HG03097 (cell line): Measurements from ENCODE around the gene AGR2.
"Not testable (repeated sequence)": the region's sequence is repeated elsewhere in the genome, so short reads cannot be mapped to it uniquely, and the experiment has no call there.

ENCODE experiments used
- ATAC-seq: cut with Tn5 transposase; IDR thresholded peaks from one replicate; pipeline ENCODE4 v1.9.1; 2021; ENCODE audit not compliant: unreplicated experiment, low FRiP score

The AGR2 gene

DNA sequence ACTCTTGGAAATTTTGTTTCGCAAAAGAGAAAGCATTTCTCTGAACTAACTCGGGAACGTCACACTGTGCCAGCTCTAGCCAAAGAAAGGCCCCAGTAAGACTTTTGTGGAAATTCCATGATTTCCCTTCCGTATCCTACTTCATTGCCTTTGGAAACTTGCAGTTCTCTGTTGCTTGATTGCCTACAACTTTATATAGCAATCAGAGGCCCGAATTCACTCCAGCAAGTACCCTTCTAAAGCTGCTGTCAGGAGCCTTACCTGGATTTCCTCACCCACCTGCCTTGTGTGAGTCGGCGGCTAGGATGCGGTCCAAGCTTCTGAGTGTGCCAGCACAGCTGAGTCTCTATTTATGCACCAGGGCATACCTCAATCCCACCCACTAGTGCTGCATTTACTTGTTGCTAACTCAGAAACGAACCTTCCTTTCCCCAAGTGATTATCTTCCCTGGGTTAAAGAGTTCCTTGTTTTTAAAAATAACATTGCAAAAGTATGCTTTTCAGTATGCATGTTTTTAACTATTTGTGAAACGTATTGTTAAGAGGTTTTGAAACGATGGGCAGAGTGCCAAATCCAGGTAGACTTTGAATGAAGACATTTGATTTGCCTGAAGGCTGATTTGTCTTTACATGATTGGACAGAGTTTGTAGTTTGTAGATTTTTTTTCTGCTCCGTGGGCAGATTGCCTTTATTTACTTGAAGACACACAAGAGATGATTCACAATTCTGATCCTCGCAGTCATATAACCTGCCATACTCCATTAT, at the start of gene AGR2:
TSS of gene AGR2 (minus strand) at position 326 of the 766 bp plus-strand sequence. CDS start 3,203 bp downstream, outside the sequence.
- ATAC-seq = no peak

DNA sequence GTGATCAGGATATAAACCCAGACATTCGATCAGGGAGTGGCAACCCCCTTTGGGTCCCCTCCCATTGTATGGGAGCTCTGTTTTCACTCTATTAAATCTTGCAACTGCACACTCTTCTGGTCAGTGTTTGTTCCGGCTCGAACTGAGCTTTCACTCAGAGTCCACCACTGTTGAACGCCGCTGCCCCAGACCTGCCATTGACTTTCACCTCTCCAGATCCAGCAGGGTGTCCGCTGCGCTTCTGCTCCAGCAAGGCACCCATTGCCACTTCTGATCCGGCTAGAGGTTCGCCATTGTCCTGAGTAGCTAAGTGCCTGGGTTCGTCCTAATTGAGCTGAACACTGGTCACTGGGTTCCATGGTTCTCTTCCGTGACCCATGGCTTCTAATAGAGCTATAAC, 48.4 kb upstream of the AGR2 start:
- ATAC-seq = not testable (repeated sequence)

DNA sequence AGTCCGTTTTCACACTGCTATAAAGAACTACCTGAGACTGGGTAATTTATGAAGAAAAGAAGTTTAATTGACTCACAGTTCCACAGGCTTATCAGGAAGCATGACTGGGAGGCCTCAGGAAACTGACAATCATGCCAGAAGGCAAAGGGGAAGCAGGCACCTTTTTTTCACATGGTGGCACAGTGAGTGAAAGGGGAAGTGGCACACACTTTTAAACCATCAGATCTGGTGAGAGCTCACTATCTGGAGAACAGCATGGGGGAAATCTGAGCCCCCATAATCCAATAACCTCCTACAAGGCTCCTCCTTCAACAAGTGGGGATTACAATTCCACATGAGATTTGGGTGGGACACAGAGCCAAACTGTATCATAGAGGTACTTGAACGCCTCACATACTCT, 47.0 kb upstream of the AGR2 start:
- ATAC-seq = no peak

DNA sequence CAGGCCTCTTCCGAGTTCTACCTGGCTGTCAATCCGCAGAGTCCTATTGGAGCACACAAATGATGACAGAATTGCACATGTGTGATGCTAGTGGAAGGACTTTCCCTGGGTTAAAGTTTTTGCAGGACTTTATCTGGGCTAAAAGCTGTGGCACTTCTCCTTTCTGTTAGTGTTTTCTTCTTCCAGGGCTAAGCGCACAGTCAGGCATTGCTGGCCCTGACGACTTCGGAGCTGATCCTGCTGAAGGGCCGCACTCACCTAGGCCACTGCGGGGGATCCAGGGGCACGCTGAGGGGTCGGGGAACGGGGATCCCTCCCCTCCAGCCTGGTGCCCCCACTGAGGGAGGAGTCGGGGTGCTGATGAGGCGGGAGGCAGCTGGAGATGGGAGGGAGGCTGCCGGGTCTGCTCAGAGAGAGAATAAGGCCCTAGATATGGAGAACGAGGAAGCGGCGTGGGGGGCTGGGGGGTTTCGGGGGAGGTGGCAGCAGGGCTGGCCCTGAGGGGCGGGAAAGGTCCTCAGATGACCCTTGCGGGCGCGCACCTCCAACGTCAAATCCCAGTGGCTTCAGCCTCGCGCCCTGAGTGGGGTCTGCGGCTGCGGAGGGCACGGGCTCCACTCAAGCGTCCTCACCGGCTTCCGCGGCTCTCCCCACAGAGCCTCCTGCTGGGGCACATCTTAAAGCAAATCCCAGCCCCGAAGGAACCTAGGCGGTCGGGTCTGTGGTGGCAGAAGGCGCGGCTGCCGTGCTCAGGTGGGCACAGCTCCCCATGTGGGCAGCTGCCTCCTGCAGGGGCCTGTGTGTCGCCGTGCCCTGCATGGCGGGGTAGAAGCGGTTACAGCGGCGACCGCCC, 46.0 kb upstream of the AGR2 start:
- ATAC-seq = no peak

DNA sequence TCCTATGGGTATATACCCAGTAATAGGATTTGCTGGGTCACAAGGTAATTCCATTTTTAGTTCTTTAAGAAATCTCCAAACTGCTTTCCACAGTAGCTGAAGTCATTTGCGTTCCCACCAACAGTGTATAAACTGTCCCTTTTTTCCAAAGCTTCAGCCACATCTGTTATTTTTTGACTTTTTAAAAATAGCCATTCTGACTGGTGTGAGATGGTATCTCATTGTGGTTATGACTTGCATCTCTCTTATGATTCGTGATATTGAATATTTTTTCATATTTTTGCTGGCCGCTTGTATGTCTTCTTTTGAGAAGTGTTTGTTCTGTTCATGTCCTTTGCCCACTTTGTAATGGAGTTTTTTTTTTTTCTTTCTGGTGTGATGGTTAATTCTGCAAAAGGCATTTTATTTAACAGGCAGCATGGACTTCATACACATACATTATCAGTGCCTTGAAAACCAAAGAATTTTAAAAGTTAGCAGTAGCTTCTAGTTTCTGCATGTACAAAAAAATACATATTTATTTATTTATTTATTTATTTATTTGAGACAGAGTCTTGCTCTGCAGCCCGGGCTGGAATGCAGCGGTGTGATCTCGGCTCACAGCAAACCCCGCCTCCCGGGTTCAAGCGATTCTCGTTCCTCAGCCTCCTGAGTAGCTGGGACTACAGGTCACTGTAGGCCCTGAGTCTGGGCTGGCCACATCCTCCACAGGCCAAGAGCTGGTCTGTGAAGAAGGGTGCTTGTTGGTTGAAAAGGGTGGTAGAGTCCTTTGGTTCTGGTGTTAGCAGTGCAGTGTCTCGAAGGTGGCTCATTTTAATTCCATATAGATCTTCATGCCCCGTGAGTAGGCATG, 44.7 kb upstream of the AGR2 start:
- no peak for ATAC-seq

DNA sequence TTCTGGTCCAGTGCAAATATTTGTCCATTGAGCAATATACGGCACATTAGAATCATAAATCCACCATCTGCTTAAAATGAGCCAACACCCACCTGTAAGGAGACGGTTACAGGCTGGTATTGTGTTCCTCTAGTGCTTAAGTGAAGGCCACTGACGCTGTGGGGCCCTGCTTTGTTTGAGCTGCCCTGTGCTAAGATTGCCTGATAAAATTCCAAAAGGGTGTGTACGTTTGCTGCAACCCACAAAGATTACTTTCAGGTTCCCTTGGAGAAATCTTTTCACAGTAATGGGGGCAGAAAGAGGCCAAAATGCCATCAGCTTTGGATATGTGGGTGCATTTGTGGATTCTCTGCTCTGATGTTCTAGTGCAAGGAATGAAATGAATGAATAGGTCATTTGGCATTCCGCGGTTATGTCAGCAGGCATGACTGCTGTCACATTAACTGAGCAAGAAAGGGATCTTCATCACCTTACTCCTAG, 42.6 kb upstream of the AGR2 start:
- no peak for ATAC-seq

DNA sequence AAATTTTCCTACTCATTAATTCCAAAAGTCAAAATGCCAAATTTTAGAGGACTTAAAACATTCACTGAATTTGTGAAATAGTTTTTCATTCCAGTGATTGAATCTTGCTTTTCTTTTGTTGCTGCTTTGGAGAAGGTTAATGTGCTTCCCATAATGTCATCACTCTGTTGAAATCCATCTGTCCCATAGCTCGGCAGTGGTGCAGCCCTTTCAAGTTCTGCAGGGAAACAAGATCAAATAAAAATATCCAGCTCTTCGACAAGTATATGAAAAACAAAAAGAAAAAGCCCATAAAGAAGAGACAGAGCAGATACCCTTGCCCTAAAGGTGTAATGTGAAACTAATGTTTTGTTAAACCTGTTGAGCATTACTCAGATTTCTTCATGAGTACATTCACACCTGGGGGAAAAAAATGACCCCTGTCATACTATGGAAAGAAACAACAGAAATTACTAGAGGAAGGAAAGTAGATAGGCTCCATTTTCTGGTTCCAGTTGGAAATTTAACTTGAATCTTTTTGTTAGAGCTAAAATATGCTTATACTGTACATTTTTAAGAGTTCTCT, 41.9 kb upstream of the AGR2 start:
- ATAC-seq = no peak

DNA sequence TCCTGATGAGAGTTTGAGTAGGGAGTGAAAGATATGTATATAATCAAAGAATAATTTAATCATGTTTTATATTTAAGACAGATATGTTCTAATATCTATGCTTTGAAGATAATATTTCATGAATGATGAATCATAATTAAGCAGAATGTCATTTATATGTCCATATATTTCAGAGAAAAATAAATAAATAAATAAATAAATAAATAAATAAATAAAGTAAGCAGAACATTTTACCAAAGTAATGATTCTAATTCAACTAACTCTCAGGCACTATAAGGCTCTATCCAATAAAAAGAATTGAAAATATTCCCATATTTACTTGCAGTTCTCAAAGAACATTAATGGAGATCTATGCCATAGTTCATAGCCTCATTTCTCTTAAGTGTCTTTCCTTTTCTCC, 40.9 kb upstream of the AGR2 start:
- no peak for ATAC-seq

DNA sequence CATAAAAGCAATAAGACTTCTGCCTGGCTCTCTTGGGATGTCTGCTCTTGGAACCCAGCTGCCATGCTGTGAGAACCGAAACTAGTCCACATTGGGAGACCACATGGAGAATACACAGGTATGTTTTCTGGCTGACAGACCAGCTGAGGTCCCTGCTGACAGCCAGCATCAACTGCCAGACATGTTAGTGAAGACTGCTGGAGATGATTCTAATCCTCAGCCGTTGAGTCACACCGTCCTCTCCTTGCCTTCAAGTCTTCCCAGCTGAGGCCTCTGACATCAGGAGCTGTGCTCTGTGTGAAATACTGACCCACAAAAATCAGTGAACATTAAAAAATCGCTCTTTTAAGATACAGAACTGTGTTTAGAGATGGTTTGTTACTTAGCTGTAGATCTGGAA, 36.9 kb upstream of the AGR2 start:
- no peak for ATAC-seq

DNA sequence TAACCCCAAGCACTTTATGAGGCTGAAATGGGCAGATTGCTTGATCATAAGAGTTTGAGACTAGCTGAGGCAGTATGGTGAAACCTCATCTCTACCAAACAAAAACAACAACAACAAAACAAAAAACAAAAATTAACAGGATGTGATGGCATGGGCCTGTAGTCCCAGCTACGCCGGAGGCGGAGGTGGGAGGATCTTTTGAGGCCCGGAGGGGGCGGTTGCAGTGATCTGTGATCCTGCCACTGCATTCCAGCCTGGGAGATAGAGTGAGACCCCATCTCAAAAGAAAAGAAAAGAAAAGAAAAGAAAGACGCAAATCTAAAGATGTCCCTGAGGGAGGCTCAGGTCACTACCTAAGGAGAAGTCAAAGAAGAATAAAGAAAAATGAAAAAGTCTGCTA, 35.3 kb upstream of the AGR2 start:
- ATAC-seq = no peak

DNA sequence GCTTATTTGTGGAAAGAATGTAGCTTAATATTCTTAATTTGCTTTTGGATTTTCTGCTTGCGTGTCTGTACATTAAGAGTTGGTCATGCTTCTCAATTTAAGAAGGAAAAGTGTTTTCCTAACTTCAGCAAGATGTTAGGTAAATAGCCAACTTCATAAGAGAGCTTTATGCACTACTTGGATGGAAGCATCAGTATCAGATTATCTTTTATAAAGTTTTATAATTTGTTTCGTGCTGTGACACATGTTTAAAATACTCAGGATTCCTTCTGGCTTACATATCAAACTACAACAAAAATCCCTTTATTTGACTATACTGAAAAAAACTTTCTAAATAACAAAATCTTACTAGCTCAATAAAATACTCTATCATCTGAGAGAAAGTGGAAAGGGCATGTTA, 34.8 kb upstream of the AGR2 start:
- no peak for ATAC-seq

DNA sequence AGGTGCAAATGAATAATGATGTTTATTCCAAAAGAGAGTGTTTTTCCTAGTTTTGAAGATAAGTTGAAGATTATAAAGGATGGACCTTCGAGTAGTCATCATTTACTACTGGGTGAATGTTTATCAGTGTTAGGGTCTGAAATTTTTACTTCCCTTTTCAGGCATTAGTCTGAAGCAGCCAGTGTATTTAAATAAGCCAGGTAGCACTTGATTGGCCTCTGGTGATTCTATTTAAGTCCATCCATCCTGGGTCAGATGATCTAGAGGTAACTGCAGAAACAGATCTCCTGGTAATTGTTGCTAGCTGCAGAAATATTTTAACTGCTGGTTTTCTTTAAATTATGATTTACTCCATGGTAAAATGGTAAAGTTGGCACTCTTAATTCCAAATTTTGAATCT, 34.1 kb upstream of the AGR2 start:
- no peak for ATAC-seq

DNA sequence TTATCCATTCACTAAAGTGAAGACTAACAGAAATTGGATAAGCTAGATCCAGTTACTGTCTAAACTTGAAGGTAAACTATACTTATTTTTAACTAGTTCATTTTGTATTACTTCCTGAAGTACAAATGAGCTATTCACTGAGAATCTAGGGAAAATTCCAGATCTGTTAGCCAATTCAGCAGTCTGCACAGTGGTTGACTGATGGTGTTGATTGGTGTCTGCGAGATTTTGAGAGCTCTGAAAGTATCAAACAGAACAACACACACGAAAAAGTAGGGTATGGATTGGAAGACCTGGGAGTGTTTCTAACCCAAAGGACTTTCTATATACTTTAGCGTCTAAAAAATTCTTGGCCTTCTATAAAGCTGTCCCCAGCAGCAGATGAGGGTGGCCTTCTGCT, 33.6 kb upstream of the AGR2 start:
- ATAC-seq = no peak

DNA sequence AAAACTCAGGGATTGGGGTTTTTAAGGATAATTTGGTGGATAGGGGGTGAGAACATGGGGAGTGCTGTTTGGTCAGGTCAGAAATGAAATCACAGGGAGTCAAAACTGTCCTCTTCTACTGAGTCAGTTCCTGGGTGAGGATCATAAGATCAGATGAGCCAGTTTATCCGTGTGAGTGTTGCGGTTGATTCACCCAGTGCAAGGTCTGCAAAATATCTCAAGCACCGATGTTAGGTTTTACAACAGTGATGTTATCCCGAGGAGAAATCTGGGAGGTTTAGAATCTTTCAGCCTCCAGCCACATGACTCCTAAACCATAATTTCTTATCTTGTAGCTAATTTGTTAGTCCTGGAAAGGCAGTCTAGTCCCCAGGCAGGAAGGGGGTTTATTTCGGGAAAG, 31.7 kb upstream of the AGR2 start:
- no peak for ATAC-seq

DNA sequence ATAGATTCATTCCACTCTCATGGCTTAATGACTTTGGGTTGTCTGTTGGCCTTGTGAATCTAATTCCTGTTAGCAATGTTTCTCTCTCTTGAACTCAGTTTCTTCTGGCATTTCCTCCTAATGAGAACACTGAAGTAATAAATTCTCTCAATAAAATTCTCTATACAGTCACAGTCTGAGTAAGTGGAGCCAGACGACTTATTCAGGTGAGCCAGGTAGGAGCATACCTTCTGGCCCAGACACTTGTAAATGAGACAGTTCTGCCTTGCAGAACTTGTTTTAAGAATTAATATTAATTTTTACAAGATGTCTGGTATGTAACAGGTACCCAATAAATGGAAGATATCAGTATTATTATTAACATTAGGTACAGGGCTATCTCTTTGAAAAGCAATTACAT, 28.6 kb upstream of the AGR2 start:
- no peak for ATAC-seq

DNA sequence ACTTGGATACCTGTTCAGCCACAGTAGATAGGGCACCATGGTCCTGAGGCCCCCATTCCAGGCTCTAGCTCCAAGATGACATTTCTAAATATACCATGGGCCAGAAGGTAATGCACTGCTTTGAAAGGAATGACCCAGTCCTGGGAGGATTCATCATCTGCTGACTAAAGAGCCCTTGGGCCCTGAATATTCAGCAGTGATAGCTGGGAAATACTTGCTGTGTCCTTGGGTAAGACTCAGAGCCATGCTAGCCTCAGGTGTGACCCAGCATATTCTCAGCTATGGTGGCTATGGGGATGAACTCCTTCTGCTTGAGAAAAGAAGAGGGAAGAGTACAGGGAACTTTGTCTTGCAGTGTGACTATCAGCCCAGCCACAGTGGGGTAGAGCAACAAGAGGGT, 21.3 kb upstream of the AGR2 start:
- no peak for ATAC-seq

DNA sequence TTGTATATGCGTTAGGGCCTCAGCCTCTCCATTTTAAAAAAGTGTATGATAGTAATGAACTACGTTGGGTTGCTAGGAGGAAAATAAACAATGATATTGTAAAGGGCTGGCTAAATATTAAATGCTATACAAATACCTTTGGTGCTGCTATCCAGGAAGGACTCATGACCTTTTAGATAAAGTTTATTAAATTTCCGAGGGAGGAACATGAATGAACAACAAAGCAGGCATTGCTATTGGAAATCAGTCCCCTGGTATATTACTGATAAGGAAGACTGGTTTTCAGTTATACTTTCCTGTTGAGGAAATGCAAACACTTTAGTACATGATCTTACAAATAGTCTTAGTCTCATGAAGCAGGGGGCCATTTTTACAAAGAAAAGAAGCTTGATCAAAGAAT, 17.2 kb upstream of the AGR2 start:
- ATAC-seq = no peak

DNA sequence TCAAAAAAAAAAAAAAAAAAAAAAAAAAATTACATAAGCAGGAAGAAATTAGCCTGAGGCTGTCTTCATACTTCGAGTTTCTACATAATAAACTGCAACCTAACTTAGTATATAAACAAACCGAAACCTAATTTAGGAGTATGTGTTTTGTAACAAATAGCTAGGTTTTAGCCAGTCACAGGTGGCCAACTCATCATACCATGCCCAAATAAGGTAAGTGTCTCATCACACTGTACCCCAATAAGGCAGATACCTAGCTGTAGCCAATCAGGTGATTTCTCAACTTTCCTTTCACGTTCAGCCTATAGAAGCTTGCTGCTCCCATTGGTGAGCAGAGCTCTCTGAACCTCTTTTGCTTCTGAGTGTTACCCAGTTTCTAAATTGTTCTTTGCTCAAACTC, 13.9 kb upstream of the AGR2 start:
- no peak for ATAC-seq

DNA sequence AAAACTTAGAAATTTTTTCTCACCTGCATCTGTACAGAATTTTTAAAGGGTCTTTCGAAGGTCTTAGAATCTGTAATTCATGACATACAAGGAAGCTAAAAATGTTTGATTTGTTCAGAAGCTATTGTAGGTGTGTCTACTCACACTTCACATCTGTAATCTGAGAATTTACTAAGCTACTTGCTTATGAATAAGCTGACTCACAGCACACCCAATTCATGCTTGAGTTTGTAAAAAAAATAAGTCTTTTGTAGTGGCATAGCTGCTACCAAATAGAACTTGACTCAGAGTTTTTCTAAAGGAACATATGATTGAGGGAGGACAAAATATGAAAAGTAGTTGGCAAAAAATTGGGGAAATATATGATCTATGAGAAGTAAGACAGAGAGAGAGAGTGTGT, 12.7 kb upstream of the AGR2 start:
- no peak for ATAC-seq

DNA sequence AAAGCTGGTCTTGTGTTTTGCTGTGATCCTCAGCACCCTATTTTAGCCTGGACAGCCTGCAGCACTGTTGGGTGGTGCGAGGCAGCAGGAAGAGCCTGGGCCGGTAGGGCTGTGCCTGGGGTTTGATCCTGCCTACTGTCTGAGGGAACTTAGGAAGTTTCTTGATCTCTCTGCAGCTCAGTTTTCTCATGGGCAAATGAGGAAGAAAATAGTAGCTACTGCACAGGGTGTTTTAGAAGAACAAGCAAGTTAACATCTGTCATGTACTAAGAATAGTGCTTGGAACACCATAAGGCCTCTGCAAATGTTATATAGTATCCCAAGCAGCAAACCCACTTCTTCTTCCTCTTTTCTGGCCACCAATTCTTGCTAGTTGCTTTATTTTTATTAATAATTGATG, 12.0 kb upstream of the AGR2 start:
- ATAC-seq = no peak

DNA sequence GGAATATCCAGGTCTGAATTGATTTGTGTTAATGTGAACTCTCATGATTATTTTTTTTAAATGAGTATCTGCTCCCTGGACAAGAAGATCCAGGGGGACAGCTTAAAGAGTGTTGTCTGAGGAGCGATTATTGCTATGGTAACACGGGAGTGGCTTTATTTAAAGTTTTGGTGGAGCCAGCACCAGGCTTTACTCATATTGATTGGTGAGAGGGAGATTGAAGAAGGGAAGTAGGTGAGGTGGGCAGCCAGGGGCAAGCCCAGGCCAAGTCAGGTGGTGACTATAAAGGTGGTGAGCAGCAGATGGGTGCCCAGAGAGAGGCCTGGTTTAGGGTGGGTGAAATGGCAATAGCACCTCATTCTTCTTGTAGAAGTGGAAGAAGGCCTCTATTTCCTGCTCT, 10.2 kb upstream of the AGR2 start:
- ATAC-seq = no peak
